ENCODE results near the gene PDPK1.

PDPK1 gene

DNA sequence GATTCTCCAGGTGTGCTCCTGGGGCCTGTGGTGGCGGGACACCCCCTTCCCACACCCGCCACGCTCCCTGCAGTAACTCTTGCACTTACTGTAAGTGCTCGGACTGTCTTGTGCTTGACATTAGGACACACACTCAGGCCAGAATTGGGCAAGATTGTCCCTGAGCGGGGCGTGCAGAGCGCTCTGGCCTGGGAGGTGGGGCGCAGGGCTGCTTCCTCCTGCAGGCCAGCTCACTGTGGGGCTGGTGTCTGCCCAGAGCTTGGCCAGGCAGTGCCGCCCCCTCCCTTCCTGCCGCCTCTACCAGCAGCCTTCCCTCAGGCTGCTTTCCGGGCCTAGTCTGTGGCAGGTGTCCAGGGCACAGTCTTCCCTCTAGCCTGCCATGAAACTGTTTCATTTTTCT is 30.2 kb upstream of the PDPK1 start:
- TF ChIP-seq, protein P1, sequence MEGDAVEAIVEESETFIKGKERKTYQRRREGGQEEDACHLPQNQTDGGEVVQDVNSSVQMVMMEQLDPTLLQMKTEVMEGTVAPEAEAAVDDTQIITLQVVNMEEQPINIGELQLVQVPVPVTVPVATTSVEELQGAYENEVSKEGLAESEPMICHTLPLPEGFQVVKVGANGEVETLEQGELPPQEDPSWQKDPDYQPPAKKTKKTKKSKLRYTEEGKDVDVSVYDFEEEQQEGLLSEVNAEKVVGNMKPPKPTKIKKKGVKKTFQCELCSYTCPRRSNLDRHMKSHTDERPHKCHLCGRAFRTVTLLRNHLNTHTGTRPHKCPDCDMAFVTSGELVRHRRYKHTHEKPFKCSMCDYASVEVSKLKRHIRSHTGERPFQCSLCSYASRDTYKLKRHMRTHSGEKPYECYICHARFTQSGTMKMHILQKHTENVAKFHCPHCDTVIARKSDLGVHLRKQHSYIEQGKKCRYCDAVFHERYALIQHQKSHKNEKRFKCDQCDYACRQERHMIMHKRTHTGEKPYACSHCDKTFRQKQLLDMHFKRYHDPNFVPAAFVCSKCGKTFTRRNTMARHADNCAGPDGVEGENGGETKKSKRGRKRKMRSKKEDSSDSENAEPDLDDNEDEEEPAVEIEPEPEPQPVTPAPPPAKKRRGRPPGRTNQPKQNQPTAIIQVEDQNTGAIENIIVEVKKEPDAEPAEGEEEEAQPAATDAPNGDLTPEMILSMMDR (conservative IDR thresholded peaks at IDR 0.05; ENCODE audit: control insufficient read depth, insufficient read depth, low read depth, low read length), result no peak
- H3K4me3 ChIP-seq (ENCODE audit: control insufficient read depth, low read depth, low read length), result no peak overlapping the region
- no peak for DNase-seq (ENCODE audit: low read depth)

DNA sequence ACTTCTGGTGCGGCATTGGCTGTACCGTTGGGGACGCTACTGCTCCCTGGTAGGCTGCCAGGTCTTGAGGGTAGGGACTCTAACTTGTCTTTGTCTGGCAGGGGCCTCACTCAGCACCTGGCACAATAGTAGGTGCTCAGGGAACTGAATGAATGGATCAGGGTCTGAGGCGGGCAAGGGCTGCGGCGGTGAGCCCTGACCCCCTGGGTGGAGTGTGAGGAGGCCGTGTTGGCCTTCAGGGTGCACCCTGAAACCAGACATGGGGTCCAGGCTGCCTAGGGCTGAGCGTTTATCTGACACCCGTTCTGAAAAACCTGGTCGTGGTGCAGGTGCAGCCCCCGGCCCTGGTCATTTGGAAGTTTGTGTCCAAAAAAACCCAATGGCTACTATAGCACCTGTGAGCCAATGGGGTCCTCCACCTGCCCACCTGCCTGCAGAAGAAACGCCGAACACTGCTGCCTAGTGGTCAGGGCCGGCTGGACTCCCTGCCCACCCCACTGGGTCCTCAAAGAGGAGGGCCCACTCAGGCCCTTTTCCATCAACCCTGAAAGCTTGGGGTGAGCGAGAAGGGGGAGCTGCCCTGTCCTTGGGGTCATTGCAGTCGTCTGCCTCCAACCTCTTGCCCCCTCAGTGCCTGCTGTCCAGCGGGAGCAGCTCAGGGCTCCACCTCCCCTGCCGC is 29.0 kb upstream of the PDPK1 start:
- no peak for DNase-seq (ENCODE audit: low read depth)
- H3K4me3 ChIP-seq (ENCODE audit: control insufficient read depth, low read depth, low read length), result no peak overlapping the region
- TF ChIP-seq, protein P1 (conservative IDR thresholded peaks at IDR 0.05; ENCODE audit: control insufficient read depth, insufficient read depth, low read depth, low read length), result no peak

DNA sequence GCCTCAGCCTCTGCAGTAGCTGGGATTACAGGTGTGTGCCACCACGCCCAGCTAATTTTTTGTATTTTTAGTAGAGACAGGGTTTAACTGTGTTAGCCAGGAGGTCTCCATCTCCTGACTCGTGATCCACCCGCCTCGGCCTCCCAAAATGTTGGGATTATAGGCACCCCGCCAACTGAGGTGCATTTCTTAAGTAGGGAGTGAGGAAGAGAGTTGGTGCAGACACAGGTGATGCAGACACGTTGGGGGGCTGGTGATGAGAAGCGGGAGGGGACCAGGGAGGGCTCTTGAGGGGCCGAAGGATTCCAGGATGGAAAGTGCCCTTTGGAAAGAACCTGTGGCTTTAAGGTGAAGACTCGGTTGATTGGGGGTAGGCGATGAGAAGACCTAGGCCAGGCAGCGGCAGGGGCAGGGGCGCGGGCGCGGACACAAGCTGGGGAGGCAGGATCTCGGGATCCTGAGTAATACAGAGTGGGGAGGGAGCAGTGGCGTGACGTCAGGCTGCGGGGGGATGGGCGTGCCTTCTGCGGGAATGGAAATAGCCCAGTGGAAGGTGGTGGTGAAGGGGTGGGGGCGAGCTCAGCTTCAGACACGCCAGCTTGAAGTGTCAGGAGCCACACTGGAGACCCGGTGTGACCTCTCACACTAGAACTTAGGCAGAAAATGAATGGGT is 26.6 kb upstream of the PDPK1 start:
- TF ChIP-seq, protein P1 (conservative IDR thresholded peaks at IDR 0.05; ENCODE audit: control insufficient read depth, insufficient read depth, low read depth, low read length), result no peak
- peak overlapping the region; percentile 29 for H3K4me3 ChIP-seq (ENCODE audit: control insufficient read depth, low read depth, low read length)
- peak; percentile 78 for DNase-seq (ENCODE audit: low read depth)

DNA sequence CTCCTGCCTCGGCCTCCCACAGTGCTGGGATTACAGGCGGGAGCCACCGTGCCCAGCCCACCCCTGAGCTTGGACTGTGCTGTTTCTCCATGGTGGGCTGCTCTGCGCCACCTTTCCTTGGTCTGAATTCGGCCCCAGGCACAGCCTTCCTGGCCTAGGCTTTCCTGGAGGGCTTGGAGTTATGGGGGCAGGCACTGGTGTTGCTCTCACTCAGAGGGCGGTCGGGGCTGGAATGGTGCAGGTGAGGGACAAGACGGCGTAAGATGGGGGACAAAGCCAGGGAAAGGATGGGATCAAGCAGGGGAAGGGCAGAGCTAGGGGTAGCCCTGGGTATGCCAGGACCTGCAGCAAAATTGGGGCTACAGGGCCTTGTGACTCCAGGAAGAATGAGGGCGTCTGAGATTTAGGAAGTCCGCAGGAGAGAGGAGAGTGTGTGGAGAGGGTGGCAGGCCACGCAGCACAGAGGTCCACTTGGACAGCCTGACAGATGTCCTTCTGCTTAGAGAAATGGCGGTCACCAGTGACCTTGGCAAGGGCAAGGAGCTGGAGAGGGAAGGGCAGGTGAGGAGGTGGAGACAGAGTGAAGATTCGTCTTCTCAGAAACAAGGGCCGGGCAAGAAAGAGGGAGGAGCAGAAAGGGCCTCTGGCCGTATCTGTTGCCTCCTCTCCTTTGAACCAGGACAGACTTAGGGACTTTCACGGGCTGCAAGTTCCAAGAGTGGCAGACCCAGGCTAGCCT is 25.7 kb upstream of the PDPK1 start:
- TF ChIP-seq, protein P1 (conservative IDR thresholded peaks at IDR 0.05; ENCODE audit: control insufficient read depth, insufficient read depth, low read depth, low read length), result no peak
- H3K4me3 ChIP-seq (ENCODE audit: control insufficient read depth, low read depth, low read length), result no peak overlapping the region
- no peak for DNase-seq (ENCODE audit: low read depth)

DNA sequence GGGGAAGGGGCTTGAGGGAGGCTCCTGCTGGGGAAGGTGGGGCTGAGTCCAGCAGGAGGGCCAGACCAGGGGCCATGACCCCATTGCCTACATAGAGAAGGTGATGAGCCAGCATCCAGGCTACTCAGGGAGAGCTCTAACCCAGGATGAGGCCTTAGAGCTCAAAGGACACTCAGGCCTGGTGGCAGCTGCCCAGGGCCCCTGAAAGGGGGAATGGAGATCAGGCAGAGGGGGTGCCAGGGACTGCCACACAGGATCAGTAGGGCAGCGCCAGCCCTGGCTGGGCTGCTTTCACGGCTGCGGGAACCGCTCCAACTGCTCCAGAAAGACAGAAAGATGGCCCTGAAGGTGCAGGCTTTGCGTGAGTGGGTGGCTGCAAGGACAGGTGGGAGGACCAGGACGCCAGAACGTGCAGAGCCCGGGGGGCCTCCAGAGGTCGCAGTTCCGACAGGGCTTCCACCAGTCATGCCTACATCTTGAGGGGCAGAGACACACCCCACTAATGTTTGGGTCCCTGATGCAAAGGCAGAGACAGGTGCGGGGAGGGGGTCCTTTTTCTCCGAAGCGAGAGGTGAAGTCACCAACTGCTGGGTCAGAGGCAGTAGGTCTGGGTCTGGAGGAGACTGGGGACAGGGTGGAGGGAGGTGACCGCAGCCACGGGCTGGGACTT is 25.0 kb upstream of the PDPK1 start:
- TF ChIP-seq, protein P1 (conservative IDR thresholded peaks at IDR 0.05; ENCODE audit: control insufficient read depth, insufficient read depth, low read depth, low read length), result no peak
- peak overlapping the region; percentile 9 for H3K4me3 ChIP-seq (ENCODE audit: control insufficient read depth, low read depth, low read length)
- DNase-seq (ENCODE audit: low read depth), result no peak
